Mucosa of stomach (tissue), 1 donor: ENCODE results near the gene NOL4L.

Source experiments
- H3K27me3 ChIP-seq: one replicate; pipeline ENCODE4 v1.7.0; 2013; ENCODE audit warnings: mild to moderate bottlenecking, low read length; ENCODE audit not compliant: control insufficient read depth, insufficient read depth
- H3K36me3 ChIP-seq: one replicate; pipeline ENCODE4 v1.7.0; 2013; ENCODE audit warnings: low read length; ENCODE audit not compliant: control insufficient read depth, insufficient read depth
- H3K4me1 ChIP-seq: one replicate; pipeline ENCODE4 v1.7.0; 2013; ENCODE audit warnings: mild to moderate bottlenecking, low read length; ENCODE audit not compliant: control insufficient read depth, insufficient read depth
- H3K4me3 ChIP-seq: one replicate; pipeline ENCODE4 v1.7.0; 2013; ENCODE audit warnings: low read length
- H3K9ac ChIP-seq: one replicate; pipeline ENCODE4 v1.7.0; 2013; ENCODE audit warnings: mild to moderate bottlenecking, low read length, moderate library complexity
- H3K9me3 ChIP-seq: one replicate; pipeline ENCODE4 v1.7.0; 2013; ENCODE audit warnings: mild to moderate bottlenecking, low read length, moderate library complexity; ENCODE audit not compliant: control insufficient read depth
- donor health status: Pancreatic carcinoma.

The NOL4L gene

DNA sequence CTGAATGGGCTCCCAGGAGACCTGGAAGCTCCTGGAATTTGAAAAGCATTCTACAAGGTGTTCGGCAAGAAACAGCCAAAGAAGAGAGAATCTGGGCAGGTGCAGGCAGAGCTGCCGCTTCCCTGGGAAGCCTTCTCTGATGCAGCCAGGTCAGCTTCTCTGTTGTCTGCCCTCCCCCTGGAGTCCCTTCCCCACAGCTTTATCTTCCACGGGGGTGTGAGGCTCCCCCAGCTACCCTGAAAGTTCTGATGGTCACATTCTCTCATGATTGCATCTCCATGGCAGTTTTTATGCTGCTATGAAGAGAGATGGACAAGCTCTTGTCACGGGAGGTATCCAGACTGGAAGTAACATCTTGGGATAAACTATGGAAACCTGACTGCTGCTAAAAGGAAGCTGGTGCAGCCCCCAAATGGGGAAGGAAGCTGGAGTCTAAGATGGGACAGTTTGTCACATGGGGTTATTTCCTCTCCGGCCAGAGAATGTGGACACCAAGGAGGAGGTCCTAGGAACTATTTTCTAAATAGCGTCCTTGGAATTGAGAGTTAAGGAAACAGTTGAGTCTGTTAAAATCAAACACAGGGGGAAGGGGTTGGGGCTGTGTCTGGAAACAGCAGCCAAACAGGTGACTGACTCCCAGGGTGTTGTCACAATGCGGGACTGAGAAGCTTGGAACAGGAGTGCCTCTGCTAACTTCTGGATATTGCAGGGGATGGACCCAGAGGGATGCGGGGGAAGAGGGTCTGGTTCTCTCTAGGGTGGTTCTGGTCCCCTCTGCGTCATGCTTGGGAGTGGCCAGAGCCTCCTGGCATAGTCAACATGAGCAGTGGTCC is 135.9 kb downstream of the NOL4L start:
- Histone ChIP-seq H3K27me3 (no peaks in the 10 kb centered on the region), H3K9ac (peak overlapping the region; percentile 34), H3K9me3 (no peaks in the 10 kb centered on the region), H3K4me1 (peaks cover 29% of the 10 kb centered on the region), H3K4me3 (no peak overlapping the region), H3K36me3 (peaks cover 52% of the 10 kb centered on the region)

DNA sequence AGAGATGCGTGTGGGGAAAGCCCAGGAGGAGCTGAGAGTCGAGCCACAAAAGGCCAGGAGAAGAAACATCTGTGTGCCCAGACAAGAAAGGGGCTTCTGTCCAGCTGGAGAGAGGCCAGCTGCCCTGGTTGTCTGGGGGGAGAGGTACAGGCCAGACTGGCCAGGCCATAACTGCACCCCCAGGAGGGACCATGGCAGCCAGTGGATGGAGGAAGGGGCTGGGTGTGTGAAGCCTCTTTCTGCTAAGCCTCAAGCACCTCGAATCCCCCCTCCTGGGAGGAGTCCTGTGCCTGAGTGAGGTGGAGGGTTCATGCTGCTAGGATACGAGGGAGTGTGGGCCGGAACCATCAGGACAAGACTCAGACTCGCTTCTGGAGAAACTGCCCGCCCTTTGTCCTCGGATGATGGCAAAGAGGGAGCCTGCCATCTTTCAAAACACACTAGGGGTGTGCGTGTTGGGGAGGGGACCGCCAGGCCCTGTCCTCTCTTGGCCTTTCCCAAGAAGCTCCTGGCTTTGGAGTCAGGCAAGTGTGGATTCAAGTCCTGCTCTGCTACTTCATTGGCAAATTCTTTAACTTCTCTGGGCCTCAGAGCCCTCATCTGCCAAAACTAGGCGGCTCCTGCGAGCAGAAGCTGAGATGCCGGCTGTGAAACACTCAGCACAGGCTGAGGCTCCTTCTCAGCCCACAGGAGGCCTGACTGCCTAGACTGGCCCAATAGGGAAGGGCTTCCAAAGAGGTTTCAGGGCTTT is 136.7 kb downstream of the NOL4L start:
- Histone ChIP-seq H3K36me3 (peaks cover 48% of the 10 kb centered on the region), H3K9ac (no peak overlapping the region), H3K9me3 (no peaks in the 10 kb centered on the region), H3K27me3 (no peaks in the 10 kb centered on the region), H3K4me1 (peaks cover 29% of the 10 kb centered on the region), H3K4me3 (no peak overlapping the region)

DNA sequence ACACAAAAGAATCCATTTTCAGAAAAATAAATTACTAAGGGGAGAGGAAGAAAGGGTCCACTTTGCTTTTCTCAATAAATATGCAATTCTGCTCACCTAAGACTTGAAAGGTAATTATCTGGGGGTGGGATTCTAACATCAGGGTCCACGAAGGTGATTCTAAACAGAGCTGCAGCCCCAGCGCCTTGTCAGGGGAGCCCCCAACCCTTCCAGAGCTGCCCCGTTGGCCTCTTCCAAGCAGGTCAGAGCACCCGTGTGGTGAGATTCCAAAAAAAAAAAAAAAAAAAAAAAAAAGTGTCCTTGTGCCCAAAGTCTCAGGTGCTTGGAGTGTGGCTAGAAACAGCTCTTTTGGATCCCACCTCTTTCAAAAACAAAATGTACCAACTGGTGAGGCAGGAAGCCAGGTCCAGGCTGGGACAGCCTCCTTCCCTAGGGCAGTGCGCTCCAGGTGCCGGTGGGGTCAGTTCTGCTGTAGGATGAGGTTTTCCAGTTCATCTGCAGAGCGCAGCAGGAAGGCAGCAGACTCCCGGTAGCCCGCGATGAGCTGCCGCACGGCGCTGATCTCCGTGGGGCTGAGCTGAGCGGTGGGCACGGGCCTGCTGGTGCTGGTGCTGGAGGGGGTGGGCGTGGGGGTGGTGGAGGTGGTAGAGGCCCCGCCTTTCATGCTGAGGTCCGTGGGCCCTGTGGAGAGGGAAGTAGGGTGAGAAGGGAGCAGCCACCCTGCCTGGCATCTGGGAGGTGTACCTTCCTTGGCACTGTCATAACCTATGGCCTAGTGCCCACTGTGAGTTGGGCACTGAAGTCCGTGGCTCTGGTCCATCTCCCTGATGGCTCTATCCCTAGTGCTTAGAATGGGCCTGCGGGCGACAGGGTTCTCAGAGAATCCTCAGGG is 137.8 kb downstream of the NOL4L start:
- Histone ChIP-seq H3K4me3 (no peak overlapping the region), H3K27me3 (no peaks in the 10 kb centered on the region), H3K36me3 (peaks cover 40% of the 10 kb centered on the region), H3K4me1 (peaks cover 29% of the 10 kb centered on the region), H3K9ac (no peak overlapping the region), H3K9me3 (no peaks in the 10 kb centered on the region)

DNA sequence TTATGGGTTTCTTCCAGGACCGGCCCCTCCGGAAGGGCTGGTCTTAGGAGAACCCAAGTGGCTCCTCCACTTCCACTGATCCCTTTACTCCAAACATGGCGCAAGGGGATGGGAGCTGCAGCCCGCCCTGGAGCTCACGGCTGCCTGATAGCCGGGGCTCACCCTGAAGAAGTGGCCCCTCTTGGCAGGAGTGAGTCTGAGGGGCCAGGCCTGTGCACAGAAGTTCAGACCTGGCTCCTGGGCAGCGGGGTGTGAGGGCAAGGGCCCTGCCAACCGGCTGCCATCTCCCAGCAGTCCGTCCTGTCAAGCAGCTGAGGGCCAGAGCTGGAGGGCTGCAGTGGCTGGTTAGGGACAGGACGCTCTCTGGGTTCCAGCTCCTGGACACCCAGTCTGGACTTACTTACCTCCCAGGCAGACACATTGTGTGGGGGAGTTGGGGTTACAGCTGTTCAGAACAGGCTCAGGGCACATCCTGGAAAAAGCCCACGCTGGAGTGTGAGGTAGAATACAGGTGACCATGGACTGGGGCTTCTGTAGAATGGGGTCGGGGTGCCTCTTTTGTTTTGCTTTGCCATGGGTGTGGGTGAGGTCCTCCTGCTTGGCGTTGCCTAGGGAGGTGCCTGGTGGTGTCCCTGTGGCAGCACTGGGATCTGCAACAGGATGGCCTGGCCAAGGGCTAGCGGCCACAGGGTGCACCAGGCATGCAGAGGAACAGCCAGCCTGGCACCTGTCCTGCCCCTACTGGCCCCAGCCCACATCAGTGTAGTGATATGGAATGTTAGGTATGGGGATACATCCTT is 138.6 kb downstream of the NOL4L start:
- no peak overlapping the region for H3K9ac ChIP-seq
- H3K9me3 ChIP-seq = no peaks in the 10 kb centered on the region
- H3K4me1 ChIP-seq = peaks cover 29% of the 10 kb centered on the region
- no peak overlapping the region for H3K4me3 ChIP-seq
- H3K36me3 ChIP-seq = peaks cover 39% of the 10 kb centered on the region
- H3K27me3 ChIP-seq = no peaks in the 10 kb centered on the region

DNA sequence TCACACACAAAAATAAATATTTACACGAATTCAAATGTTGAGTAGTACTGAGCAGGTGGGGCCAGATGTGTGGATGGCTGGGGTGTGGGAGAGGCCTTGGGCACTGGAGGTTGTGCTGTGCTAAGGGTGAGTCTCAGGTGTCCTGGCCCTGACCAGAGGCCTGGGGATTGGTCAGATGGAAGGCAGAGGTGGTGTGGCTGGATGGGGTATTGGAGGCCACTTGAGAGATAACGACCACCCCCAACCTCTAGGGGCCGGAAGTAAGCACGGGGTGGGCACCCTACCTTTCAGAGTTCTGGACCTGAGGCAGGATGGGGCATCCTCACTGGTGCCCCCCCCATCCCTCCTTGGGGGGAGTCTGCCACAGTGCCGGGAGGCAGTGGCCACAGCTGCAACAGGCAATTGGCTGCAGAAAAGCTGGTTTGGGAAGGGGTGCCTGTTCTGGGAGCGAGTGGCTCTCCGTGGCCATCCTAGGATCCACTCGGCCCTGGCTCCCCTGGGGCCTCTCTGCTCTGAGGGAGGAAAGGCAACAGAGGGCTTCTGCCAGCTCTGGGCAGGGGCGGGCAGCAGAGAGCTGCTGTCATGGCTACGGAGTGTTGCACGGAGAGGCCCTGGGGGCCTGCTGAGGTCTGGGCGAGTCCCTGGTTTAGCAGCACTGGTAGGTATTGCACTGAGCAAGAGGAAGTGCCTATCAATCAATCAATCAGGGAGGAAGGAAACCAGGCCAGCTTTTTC is 139.4 kb downstream of the NOL4L start:
- Histone ChIP-seq H3K9me3 (no peaks in the 10 kb centered on the region), H3K36me3 (peaks cover 31% of the 10 kb centered on the region), H3K4me3 (no peak overlapping the region), H3K27me3 (no peaks in the 10 kb centered on the region), H3K9ac (no peak overlapping the region), H3K4me1 (peaks cover 29% of the 10 kb centered on the region)

DNA sequence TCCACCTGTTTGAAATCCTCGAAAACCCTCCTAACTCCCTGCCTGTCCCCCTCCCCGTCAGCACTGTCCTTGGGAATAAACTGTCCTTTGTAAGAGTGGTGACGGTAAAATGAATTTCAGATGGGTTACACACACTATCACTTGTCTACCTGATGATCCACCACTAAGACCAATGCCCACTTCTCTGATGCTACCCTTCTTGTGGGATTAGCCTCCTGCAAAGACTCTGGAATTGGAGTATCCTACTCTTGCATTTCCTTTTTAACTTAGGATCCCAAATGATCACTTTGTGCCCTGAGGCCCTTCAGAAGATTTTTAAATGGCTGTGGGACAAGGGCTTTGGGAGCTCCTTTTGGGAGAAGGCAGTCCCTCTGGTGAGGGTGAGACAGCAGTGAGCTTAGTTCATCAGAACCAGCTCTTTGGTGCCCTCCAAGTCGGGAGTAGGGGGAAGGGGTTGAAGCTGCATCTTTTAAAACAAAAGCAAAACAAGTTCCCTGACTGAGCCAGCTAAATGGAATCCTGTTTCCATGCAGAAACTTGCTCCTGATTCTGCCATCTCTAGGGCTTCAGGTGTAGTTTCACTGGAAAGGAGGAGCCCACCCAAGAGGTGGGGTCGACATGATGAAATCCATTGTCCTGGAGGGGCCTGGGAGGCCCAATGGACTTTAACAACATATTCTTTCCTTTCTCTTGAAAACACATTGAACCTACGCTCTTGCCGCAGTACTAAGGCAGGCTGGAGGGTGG is 140.5 kb downstream of the NOL4L start:
- no peak overlapping the region for H3K4me3 ChIP-seq
- peaks cover 21% of the 10 kb centered on the region for H3K36me3 ChIP-seq
- H3K9ac ChIP-seq = no peak overlapping the region
- no peaks in the 10 kb centered on the region for H3K9me3 ChIP-seq
- peaks cover 19% of the 10 kb centered on the region for H3K4me1 ChIP-seq
- H3K27me3 ChIP-seq = no peaks in the 10 kb centered on the region

DNA sequence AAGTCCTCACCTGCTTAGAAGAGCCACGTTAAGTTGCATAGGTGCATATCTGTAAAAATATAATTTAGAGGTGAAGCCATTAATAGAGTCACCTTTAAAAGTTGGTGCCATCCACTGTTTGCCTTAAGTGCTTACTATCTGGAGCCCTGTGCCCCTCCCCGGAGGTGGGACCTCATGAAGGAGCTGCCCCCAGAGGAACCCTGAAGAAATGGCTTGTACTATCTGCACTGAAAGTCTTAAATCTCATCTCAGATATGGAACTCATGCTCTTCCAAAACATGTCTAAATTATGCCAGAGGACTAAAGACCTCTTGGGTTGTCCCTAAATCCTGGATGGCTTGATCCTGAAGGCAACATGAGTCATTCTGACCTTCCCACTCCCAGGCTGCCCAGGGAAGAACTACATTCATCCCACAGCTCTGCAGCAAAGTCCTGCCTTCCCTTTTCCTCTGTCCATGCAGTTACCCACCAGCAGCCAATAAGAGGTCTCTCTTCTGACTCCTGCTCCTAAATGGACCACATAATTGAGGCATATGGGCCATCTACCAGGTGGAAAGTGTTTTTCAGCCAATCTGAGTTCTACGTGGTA is 141.7 kb downstream of the NOL4L start:
- Histone ChIP-seq H3K9ac (no peak overlapping the region), H3K4me1 (peaks cover 18% of the 10 kb centered on the region), H3K4me3 (no peak overlapping the region), H3K27me3 (no peaks in the 10 kb centered on the region), H3K36me3 (peaks cover 20% of the 10 kb centered on the region), H3K9me3 (no peaks in the 10 kb centered on the region)

DNA sequence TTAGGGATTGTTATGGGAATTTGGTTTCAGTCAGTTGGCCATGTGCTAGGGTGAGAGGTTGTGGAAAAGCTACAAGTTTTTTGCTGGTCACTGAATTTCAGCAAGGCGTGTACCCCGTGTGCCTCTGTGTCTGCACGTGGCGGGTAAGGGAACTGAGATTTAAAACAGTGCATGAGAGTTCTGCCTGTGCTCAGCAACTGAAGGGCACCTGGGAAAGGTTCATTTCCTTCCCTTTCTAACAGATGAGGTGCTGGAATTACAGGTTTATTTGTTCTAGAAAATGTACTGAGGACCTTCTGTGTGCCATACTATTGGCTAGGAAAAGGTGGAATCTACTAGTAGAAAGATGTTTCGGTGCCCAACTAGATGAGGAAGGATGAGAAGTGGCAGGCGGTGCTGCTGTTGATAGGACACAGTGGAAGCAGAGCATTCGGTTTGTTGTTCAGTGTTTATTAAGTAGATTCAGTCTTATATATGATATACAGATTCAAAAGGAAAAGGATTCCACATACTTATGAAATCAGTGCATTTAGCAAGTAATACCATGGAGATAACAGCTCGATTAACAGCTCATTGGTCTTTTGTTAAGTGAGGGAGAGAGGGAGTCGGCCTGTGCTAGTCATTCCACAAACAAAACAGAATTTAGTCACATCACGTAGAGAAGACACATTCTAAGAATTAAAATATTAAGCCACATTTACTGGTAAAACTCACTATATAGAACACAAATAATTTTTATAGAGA is 142.3 kb downstream of the NOL4L start:
- Histone ChIP-seq H3K4me3 (no peak overlapping the region), H3K4me1 (peaks cover 18% of the 10 kb centered on the region), H3K27me3 (no peaks in the 10 kb centered on the region), H3K9me3 (no peaks in the 10 kb centered on the region), H3K36me3 (peaks cover 17% of the 10 kb centered on the region), H3K9ac (no peak overlapping the region)

DNA sequence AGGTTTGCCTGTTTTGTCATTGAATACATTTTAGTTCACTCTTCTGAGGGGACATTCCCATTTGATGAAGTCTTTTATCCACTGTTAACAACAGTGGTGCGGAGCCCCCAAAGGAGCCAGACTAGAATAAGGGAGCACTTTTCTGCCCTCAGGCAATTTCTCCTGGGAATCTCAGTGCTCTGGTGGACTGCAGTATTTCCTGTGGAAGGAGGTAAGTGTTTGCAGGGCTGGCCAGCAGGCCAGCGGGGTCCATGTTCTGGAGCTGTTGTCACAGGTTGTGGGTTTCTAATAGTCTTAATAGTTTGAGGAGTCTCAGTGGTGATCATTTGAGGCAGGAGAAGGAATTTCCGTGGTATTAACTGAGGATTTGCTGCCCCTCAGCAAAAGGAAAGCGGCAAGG is 143.5 kb downstream of the NOL4L start:
- peaks cover 15% of the 10 kb centered on the region for H3K4me1 ChIP-seq
- H3K27me3 ChIP-seq = no peaks in the 10 kb centered on the region
- no peaks in the 10 kb centered on the region for H3K9me3 ChIP-seq
- no peak overlapping the region for H3K9ac ChIP-seq
- no peak overlapping the region for H3K4me3 ChIP-seq
- H3K36me3 ChIP-seq = peaks cover 14% of the 10 kb centered on the region

DNA sequence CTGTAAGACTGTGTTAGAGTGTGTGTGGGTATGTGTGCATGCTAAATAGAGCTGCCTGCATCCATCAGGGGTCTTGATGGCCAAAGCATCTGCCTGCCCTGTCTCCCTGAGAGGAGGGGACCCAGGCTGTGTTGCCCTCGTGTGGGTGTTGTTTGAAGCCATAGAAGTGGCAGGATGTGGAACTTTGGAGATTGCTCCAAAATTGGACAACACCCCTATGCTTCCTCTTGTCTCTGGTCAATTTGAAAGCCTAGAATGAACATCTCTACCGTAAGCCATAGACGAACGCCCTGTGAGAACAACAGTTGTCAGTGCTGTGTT is 144.4 kb downstream of the NOL4L start:
- Histone ChIP-seq H3K9me3 (no peaks in the 10 kb centered on the region), H3K27me3 (no peaks in the 10 kb centered on the region), H3K4me1 (peaks cover 6% of the 10 kb centered on the region), H3K4me3 (no peak overlapping the region), H3K9ac (no peak overlapping the region), H3K36me3 (peaks cover 18% of the 10 kb centered on the region)
